ENCODE measurements around the gene TAF11L8. TPM values are rescaled to one million over a fixed set of nuclear protein-coding genes. Genes with fewer than 3 reads are reported as not detected.

Gene TAF11L8
- total and polyA plus RNA-seq, 2 donors = not detected

Small RNAs within 50 kb of the gene (small RNA-seq; reads per million reads assigned to genes)
- gene AC233724.3 (not detected), gene AC233724.6 (not detected), gene AC233724.7 (not detected)

Other genes with a start within 250 kb of the TAF11L8 start
- gene TAF11L2, start 92.7 kb downstream of the TAF11L8 start, total RNA-seq = not detected
- not detected for gene TAF11L2, start 92.7 kb downstream of the TAF11L8 start, polyA plus RNA-seq
- not detected for gene TAF11L3, start 72.6 kb downstream of the TAF11L8 start, total RNA-seq
- not detected for gene TAF11L3, start 72.6 kb downstream of the TAF11L8 start, polyA plus RNA-seq
- not detected for gene TAF11L4, start 69.2 kb downstream of the TAF11L8 start, total RNA-seq
- gene TAF11L4, start 69.2 kb downstream of the TAF11L8 start, polyA plus RNA-seq = not detected
- not detected for gene TAF11L5, start 65.7 kb downstream of the TAF11L8 start, total RNA-seq
- not detected for gene TAF11L5, start 65.7 kb downstream of the TAF11L8 start, polyA plus RNA-seq
- gene TAF11L6, start 62.3 kb downstream of the TAF11L8 start, total RNA-seq = not detected
- gene TAF11L6, start 62.3 kb downstream of the TAF11L8 start, polyA plus RNA-seq = not detected
- gene TAF11L7, start 5.2 kb downstream of the TAF11L8 start, total RNA-seq = not detected
- gene TAF11L7, start 5.2 kb downstream of the TAF11L8 start, polyA plus RNA-seq = not detected
- gene TAF11L9, start 3.4 kb upstream of the TAF11L8 start, total RNA-seq = not detected
- gene TAF11L9, start 3.4 kb upstream of the TAF11L8 start, polyA plus RNA-seq = not detected
- not detected for gene TAF11L10, start 6.9 kb upstream of the TAF11L8 start, total RNA-seq
- gene TAF11L10, start 6.9 kb upstream of the TAF11L8 start, polyA plus RNA-seq = not detected
- gene TAF11L11, start 13.2 kb upstream of the TAF11L8 start, total RNA-seq = not detected
- gene TAF11L11, start 13.2 kb upstream of the TAF11L8 start, polyA plus RNA-seq = not detected
- gene TAF11L12, start 19.4 kb upstream of the TAF11L8 start, total RNA-seq = not detected
- not detected for gene TAF11L12, start 19.4 kb upstream of the TAF11L8 start, polyA plus RNA-seq
- not detected for gene TAF11L13, start 41.1 kb upstream of the TAF11L8 start, total RNA-seq
- gene TAF11L13, start 41.1 kb upstream of the TAF11L8 start, polyA plus RNA-seq = not detected
- not detected for gene TAF11L14, start 43.5 kb upstream of the TAF11L8 start, total RNA-seq
- gene TAF11L14, start 43.5 kb upstream of the TAF11L8 start, polyA plus RNA-seq = not detected